Stimulated activated CD4-positive, alpha-beta T cell treated with anti-CD3 and anti-CD28 coated beads, Interleukin-1b, Interleukin-23, amount 100 ng/mL, for 48 hours (primary cell): ENCODE data around the gene NCAM1.

Source experiments
- DNase-seq: peaks from one replicate; pipeline ENCODE4 v3.0.0-alpha.2; 2020

The NCAM1 gene

DNA sequence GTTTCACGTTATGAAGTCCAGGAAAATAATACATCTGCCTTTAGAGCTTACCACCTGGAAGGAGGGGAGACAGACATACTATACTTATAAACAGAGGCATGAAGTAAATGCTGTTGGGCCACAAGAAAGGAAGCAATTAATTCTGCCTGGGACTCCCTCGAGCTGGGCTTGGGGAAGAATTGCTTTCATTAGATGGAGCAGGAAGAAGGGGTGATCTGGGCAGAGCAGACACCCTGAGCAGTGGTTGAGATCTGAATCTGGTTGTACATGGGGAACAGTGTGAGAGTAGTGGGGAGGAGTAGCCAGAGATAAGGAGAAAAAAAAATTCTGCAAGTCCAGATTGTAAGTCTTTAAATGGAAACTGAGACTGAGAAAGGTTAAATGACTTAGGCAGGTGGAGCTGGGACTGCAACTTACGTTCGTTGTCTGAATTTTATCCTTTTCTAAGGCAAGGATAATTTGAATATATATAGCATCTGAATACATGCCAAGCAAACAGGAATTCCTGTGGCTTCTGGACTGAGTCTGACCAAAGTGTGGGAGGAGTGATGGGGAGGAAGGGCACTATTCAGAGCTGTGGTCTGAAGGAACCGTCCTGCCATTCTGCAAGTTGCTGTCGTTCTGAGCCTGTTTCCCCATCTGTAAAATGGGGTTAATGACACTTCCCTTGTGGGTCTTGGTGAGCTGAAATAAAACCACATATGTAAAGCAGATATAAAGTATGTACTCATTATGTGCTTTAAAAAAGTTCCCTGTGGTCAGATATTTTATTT is 7.9 kb downstream of the NCAM1 start:
- DNase-seq, result no peak

DNA sequence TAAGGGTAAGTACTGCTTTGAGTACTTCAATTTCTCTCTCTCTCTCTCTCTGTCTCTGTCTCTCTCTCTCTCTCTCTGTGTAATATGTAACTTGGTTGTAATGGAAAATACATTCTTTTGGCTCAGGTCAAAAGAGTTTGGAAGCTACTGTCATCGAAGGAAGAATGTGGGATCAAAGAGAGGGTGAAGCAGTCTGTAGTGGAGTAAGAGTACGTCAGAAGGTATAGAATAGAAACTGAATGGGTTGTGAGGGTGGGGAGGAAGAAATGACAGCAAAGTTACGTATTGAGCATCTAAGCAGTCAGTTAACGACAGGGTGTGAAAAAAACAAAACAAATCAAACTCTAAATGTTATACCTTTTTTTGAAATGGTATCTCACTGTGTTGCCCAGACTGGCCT is 10.0 kb downstream of the NCAM1 start:
- no peak for DNase-seq

DNA sequence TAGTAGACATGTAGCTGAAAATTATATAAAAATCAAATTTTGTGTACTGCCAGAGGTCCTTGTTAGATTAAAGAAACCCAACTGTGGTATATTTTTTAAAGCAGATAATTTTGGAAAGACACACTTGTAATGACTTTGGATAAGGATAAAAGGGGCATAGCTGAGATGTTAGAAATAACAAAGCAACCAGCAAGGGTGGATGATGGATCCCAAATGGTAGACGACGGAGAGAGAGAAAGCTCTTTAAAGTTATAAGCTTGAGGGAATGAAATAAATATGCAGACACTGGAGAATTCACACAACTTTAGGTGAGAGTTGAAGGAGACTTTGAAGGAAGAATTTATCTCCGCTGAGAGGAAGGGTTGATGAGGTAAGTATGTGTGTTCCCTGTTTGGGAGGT is 10.6 kb downstream of the NCAM1 start:
- no peak for DNase-seq

DNA sequence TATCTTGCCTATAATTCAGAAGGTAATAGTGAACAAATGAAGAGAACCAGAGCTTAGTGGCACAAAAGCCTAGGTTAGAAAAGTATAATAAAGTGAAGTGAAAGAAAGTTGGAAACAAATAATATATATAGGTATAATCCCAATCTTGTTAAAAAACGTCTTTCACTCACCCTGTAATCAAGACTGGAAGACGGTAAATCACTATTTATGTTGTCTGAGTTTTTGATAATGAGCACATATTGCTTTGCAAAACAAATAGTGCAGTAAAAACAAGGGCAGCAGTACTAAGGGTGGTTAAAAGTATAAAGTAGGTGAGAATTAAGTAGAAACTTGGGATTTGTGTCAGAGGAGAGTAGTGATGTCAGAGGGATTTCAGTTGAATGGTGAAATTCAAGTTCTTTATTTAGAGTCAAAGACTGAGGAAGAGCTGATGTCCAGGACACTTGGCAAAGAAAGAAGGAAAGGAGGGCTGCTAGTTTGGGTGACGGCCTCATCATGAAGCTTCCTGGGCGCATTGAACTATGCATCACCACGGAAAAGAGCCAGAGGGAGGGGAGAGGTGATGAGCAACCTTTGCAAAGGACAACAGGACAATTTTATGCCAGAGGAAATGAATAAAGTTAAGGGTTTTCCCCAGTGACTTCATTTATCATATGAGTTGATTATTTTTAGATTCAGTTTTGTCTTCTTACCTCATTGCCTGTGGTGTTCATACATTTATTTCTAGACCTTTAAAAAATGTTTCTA is 11.4 kb downstream of the NCAM1 start:
- DNase-seq, result no peak

DNA sequence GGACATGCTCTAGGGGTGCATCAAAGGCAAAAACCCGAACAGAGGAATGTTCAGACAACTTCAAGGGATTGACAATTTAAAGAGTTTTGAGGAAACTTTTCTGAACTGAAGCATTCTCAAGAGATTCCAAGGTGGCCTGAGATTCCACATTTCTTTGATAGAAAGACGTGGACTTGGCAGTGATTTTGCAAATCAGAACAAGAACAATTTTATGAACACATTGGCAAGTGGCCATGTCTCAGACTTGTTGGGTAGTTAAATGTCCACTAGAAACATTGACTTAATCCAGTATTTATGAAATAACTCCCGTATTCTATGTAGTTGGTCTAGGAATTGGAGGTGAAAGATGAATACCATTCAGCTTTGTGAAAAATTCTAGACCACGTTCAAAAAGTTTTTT is 13.8 kb downstream of the NCAM1 start:
- DNase-seq, result no peak

DNA sequence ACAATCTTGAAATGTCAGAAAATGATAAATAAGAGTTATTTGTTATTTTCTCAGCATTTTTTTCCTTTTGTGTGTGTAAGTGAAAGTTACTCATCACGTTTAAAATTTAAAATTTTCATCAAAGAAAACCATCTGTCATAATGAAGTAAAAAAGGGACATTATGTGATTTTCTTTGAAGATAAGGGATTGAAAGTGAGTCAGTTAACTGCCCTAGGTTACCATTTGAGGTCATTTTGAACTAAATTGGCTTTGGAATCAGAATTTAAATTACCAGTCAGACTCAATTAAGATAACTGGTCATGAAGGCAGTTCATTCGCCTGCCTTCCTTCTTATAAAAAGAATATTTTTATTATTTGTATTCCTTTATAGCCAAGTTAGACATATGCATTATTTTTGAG is 14.3 kb downstream of the NCAM1 start:
- DNase-seq, result no peak

DNA sequence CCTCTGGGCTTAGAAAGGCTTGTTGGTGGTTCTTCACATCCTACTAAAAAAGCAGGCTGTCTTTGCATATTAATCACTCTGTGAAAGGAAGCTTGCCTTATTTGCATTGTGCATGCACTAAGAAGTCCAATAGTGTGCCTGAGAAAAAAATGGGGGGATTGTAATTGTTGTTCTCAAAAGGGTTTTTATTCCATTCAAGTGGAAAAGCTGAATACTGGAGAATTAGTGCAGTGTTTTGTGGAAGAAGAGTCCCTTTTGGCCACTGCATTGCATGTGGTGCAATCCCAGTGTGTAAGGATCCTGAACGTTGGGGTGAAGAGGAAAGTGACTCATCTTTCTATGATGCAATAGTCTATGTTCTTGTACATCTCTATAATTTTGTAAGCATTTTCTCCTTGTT is 16.5 kb downstream of the NCAM1 start:
- DNase-seq, result no peak

DNA sequence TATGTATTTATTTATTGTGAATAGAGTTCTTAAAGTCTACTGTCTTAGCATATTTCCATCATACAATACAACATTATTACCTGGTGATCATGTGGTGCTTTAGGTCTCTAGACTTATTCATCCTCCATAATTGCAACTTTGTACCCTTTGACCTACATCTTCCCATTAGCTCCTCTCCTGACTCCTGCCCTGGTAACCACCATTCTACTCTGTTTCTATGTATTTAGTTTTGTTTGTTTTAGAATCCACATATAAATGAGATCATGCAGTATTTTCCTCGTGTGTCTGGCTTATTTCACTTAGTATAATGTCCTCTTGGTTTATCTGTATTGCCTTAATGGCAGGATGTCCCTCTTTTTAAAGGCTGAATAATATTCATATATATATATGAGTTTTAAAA is 22.7 kb downstream of the NCAM1 start:
- no peak for DNase-seq

DNA sequence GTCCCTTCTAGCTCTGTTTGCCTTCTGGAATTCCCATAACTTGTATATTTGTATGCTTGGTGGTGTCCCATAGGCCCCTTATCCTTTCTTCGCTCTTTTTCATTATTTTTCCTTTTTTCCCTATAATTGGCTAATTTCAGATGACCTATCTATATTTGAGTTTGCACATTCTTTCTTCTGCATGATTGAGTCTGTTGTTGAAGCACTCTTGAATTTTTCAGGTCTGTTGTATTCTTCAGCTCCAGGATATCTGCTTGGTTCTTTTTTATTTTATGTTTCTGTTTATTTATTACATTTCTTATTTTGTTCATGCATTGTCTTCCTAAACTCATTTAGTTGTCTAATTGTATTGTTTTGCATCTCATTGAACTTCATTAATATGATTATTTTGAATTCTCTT is 28.0 kb downstream of the NCAM1 start:
- DNase-seq, result no peak

DNA sequence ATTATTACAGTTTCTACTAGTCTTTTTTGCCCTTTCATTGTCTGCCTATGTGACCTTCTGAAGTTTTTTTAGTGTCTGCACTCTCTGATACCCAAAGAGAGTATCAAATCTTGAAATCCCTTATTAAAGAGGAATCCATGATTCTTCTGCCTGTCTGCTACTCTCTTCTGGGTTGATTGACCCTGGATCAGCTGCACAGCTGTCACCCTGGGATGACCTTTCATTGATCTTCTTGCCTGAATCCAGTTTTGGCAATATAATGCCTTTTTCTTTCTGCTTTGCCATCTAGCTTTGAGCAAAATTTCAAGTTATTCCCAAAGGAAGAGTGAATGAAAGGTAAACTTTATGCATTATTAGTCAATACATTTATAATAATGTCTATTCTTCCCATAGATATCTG is 32.6 kb downstream of the NCAM1 start:
- DNase-seq, result no peak

DNA sequence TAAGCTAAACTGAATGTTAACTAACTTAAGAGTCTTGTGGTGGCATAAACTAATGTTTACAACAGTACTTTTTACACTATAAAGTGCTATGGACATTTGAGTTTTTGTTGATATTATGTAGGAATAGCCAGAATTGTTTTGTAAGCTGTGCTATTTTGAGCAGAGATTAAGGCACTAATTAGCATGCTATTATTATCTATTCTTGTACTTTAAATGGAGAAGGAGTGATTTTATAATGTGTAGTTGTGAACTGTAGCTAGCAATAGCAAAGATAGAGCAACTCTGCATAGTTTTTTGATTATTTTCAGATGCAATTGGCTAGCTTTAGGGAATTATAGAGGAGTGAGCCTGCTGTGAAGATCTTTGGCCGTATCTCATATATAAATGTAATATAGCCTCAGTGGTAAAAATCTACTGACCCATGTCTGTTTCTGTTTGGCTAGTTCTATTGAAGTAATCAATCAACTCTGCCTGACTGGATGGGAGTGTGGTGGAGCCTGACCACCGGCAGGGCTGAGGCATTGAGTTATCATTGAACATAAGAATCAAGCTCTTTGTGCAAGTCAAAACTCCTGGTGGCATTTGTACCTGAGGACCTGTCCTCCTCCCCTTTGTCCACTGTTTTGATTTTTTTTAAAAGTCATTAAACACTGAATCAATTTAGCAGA is 34.3 kb downstream of the NCAM1 start:
- no peak for DNase-seq

DNA sequence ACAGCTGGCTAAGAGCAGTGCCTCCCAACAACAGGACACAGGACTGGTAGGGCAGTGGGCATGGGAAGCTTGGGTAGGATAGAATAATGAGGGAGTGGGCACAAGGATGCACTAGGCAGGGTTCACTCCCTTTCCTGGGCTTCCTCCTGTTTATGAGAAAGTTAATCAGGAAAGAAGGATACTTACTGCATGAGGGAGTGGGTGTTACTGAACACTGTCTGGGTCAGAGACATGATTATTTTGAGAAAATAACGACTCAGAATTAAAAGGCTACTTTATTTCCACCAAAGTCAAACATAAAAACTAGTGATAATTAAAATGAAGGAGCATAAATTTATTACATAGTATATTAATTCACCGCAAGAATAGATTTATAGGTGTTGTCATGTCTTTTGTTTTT is 35.8 kb downstream of the NCAM1 start:
- no peak for DNase-seq

DNA sequence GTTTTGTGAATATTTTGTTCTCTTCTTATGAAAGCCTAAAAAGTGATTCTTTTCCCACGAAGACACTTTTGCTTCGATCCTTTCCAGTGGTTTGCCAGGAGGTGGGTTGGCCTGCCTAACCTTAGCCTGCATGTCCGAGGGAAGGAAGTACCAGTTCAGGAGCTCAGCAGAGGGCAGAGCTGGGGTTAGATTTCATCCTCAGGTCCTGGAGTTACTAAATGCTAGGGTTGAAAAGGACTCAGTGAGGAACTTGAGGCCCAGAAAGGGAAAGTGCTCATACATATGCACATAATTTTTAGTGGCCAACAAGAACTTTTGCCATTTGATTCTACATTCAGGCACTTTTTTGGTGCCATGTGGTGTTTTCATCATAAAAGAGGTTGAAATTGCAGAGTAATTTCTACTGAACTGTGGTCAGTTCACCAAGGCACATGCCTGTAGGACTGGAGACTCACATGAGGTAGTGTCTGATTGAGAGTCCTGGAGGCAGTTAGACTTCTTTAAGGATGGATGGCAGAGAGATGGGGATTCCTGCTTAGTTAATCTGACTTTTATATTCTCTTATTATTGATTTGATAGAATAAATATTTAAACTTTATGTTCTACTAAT is 36.7 kb downstream of the NCAM1 start:
- no peak for DNase-seq

DNA sequence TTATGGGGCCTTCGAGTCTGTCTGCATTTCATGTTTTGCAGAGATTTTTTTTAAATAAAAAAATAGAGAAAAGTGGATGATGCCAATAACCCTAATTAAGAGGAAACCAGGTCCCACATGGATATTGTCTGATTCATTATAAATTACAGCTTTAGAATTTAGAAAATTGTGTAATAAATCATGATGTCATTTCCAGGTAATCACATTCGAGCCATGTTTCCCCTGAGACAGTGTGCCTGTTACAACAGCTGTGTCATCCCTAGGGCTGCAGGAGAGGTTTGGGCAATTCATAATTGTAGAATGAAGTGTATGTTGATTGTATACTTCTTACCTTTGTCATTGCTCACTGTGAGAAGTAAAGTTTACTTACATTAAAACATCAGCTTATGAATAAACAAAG is 38.3 kb downstream of the NCAM1 start:
- DNase-seq, result no peak

DNA sequence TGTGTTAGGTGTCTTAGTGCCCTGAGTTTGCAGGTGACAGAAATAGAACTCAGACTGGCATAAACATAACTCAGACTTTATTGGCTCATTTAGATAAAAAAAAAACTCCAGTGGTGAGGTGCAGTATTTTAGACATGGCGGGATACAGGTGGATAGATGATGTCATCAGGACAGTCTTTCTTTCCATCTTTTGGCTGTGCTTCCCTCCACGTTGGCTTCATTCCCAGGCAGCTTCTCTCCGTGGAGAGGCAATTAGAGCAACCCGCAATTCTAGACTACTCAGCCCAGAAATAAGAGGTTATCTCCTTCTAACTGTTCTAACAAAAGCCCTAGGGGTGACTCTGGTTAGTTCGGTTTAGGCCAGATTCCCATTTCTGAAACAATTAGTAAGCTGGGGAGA is 40.5 kb downstream of the NCAM1 start:
- DNase-seq, result no peak

DNA sequence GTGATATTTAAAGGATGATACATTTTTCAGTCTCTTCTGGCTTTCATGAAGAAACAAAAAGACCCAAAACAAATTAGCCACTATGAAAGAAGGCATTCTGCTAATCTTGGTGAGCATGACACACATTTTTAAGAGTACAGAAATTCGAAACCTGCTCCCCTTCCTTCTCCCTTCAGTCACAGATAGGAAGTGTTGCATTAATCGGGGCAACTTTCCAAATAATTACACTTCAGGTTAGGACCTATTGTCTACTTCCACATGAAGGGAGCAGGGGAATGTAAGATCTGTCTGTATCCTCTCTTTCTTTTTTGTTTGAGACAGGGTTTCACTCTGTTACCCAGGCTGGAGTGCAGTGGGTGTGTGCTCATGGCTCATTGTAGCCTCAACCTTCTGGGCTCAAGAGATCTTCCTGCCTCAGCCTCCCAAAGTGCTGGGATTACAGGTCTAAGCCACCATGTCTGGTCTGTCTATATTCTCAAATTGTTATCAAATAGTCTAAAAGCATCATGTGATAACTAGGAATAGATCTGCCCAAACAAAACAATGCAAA is 45.8 kb downstream of the NCAM1 start:
- DNase-seq, result no peak

DNA sequence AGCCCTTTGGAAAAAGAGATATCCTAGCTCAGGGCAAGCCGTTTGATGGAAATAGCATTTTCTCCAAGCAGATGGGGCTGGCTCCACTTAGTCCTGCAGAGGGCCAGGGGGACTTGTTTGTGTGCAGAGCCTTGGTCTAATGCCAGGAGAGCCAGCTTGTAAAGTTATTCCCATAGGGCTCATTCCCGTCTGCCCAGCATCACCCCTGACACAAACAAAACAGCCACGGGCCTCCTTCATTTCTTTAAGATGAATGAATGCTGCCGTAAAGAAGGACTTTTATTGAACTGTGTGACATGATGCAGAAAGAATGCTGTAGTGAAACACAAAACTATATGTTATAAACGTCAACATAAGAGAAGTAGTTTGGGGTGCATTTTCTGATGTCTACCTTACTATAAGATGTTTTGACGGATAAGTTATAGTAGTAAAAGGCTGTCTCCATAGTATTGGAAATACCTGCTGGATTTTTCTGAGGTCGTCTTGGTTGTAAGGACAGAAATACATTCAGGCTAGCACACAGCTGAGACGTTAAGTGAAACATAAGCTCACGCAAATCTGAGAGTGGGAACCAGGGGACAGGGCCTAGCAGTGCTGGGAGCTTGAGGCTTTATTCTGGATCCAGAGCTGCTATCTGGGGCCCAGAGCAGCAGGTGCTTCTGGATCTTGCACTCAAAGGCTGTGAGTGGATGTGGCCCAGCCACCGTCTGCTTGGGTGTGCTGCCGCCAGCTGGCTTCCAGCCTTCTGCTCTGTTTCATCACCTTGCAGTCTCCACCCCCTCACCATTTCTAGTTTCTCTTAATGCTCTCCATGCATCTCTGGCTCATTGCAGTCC is 53.3 kb downstream of the NCAM1 start:
- DNase-seq, result no peak

DNA sequence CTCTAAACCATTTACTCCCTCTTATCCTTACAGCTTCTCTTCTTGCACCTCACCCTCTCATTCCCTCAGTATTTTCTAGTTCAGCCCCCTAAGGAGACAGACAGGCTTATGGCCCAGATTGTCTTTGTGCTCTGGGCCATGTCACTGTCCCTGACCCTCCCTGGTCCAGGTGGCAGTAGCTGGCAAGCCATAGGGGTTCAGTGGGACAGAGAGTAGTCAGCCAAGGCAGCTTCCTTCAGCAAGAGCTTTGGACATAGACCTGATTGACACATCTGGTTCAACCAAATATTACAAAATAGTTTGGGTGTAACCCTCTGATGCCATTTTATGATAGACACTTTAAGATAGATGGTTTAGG is 53.9 kb downstream of the NCAM1 start:
- DNase-seq, result no peak

DNA sequence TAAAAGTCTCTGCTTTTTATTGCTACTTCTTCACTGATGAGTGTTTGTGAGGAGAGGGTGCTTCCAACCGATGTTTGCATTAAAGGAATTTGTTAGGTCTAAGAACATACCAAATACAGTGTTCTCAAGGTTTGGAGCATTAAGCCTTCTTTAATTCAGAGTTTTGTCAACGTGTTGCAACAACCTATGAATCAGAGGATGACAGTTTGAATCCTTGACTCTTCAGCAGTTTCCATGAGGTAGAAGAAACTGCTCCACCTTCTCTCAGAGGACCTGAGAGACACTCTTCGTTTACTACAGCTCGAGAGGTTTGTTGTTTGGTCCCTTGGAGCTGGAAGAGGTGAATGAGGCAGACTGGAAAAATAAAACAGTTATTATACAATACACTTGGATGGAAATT is 55.7 kb downstream of the NCAM1 start:
- DNase-seq, result no peak

DNA sequence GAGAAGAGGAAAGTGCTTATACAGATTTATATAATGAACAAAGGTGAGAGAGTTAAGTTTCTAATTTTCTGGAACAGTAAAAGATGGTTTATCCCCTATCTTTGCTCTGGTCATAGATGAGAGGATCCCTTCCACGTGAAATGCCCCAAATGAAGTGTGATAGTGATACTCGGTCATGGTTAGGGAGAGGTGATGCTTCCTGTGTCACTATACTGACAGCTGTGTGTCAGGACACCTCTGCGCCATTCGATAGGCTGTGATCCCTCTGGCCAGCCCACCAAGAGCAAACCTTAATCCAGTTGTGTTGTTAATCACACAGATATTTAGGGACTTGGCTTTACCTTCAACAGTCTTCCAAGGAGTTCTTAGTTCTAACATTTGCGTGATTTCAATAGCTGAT is 57.7 kb downstream of the NCAM1 start:
- DNase-seq, result no peak

DNA sequence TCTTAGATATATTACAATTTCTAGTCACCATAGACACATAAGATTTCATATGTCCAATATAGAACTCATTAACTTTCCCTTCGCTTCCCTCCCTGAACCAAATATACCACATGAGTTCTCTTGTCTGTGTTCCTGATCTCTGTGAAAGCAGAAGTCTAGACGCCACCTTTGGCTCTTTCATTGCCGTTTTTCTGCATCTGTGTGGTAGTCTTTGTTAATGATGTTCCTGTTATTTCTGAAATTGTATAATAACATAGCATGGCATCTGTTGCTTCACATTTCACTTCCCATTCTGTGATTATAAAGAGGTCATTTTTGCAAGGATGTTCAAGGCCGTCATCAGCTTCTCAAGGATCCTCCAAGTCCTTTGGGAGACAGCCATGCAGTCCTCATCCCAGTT is 58.5 kb downstream of the NCAM1 start:
- DNase-seq, result no peak

DNA sequence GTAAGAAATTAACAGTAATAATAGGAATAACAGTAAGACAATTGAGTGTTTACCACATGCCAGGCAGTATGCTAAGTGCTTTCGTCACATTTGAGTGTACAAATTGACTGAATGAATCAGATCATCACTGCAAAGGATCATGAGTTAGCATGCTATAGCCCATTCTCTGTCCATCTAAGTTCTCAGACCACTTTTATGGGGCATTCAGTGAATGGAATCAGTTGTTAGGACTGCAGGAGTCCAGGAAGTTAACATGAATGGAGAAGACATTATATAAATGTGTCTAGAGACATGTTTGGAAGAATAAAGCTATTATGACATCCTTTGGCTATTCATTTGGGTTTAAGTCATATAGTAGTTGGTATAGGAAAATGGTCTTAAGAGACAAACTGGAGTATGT is 59.9 kb downstream of the NCAM1 start:
- DNase-seq, result no peak

DNA sequence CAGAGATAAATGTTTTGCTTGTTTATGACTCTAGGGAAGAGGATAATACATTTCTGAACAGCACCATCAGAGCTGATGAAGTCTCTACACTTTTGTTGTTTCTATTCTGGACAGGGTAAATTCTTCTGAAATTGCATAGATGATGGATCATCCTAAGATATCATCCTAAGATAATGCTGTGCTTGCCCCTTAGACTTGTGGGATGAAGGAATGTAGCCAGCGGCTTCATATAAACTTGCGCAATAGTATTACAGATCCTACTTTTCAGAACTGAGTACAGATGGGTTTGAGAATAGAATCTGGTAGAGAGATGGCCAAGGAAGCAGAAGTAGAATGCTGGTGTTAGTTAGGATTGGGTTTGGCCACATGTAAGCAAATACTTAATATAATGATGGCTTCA is 61.0 kb downstream of the NCAM1 start:
- DNase-seq, result no peak
